ENCODE measurements around the gene CPM.
"Not testable (repeated sequence)": the region's sequence is repeated elsewhere in the genome, so short reads cannot be mapped to it uniquely, and the experiment has no call there.

CPM gene

GRCh38 chr12:68865399-68866164, 67.4 kb downstream of the CPM start:
- ATAC-seq: no peak
- Mint-ChIP-seq H3K4me3 (no peak overlapping the region), H3K9me3 (no peaks in the 10 kb centered on the region), H3K36me3 (no peaks in the 10 kb centered on the region), H3K27ac (no peak overlapping the region), H3K27me3 (no peaks in the 10 kb centered on the region), H3K4me1 (peaks cover 17% of the 10 kb centered on the region)

- no peak overlapping the region for H3K27ac Mint-ChIP-seq
- no peak overlapping the region for H3K4me3 Mint-ChIP-seq
- H3K27me3 Mint-ChIP-seq: no peaks in the 10 kb centered on the region
- H3K36me3 Mint-ChIP-seq: no peaks in the 10 kb centered on the region
- peaks cover 17% of the 10 kb centered on the region for H3K4me1 Mint-ChIP-seq
- ATAC-seq: no peak
- H3K9me3 Mint-ChIP-seq: no peaks in the 10 kb centered on the region
Observed at GRCh38 chr12:68864604-68865003, 68.4 kb downstream of the CPM start.

- H3K9me3 Mint-ChIP-seq, H3K27me3 Mint-ChIP-seq, H3K36me3 Mint-ChIP-seq, H3K27ac Mint-ChIP-seq, H3K4me3 Mint-ChIP-seq: not testable (repeated sequence)
- peaks cover 17% of the 10 kb centered on the region for H3K4me1 Mint-ChIP-seq
- peak; percentile 53 for ATAC-seq
Observed at GRCh38 chr12:68863886-68864454, 69.0 kb downstream of the CPM start.

- peaks cover 17% of the 10 kb centered on the region for H3K4me1 Mint-ChIP-seq
- H3K27ac Mint-ChIP-seq: no peak overlapping the region
- no peaks in the 10 kb centered on the region for H3K27me3 Mint-ChIP-seq
- H3K36me3 Mint-ChIP-seq: no peaks in the 10 kb centered on the region
- H3K4me3 Mint-ChIP-seq: no peak overlapping the region
- H3K9me3 Mint-ChIP-seq: no peaks in the 10 kb centered on the region
- ATAC-seq: no peak
Observed at GRCh38 chr12:68863109-68863770, 69.7 kb downstream of the CPM start.

GRCh38 chr12:68861890-68862289, 71.1 kb downstream of the CPM start:
- Mint-ChIP-seq H3K27ac (no peak overlapping the region), H3K4me3 (no peak overlapping the region), H3K27me3 (no peaks in the 10 kb centered on the region), H3K36me3 (no peaks in the 10 kb centered on the region), H3K9me3 (no peaks in the 10 kb centered on the region), H3K4me1 (peaks cover 17% of the 10 kb centered on the region)
- peak; percentile 81 for ATAC-seq

GRCh38 chr12:68856510-68856909, 76.5 kb downstream of the CPM start:
- Mint-ChIP-seq H3K4me1 (peaks cover under 1% of the 10 kb centered on the region), H3K27me3 (no peaks in the 10 kb centered on the region), H3K27ac (no peak overlapping the region), H3K4me3 (no peak overlapping the region), H3K36me3 (no peaks in the 10 kb centered on the region), H3K9me3 (no peaks in the 10 kb centered on the region)
- ATAC-seq: no peak

GRCh38 chr12:68855771-68856170, 77.2 kb downstream of the CPM start:
- H3K4me3 Mint-ChIP-seq: no peak overlapping the region
- H3K9me3 Mint-ChIP-seq: no peaks in the 10 kb centered on the region
- ATAC-seq: no peak
- H3K4me1 Mint-ChIP-seq: no peaks in the 10 kb centered on the region
- H3K36me3 Mint-ChIP-seq: no peaks in the 10 kb centered on the region
- H3K27ac Mint-ChIP-seq: no peak overlapping the region
- no peaks in the 10 kb centered on the region for H3K27me3 Mint-ChIP-seq

GRCh38 chr12:68855111-68855510, 77.9 kb downstream of the CPM start:
- Mint-ChIP-seq H3K4me1 (no peaks in the 10 kb centered on the region), H3K27me3 (no peaks in the 10 kb centered on the region), H3K9me3 (no peaks in the 10 kb centered on the region), H3K36me3 (no peaks in the 10 kb centered on the region), H3K4me3 (no peak overlapping the region), H3K27ac (no peak overlapping the region)
- ATAC-seq: no peak

GRCh38 chr12:68854554-68854953, 78.4 kb downstream of the CPM start:
- no peak for ATAC-seq
- Mint-ChIP-seq H3K4me3 (no peak overlapping the region), H3K36me3 (no peaks in the 10 kb centered on the region), H3K4me1 (no peaks in the 10 kb centered on the region), H3K9me3 (no peaks in the 10 kb centered on the region), H3K27ac (no peak overlapping the region), H3K27me3 (no peaks in the 10 kb centered on the region)

GRCh38 chr12:68854078-68854468, 78.9 kb downstream of the CPM start:
- no peaks in the 10 kb centered on the region for H3K4me1 Mint-ChIP-seq
- no peak overlapping the region for H3K27ac Mint-ChIP-seq
- ATAC-seq: no peak
- no peaks in the 10 kb centered on the region for H3K27me3 Mint-ChIP-seq
- no peak overlapping the region for H3K4me3 Mint-ChIP-seq
- H3K36me3 Mint-ChIP-seq: no peaks in the 10 kb centered on the region
- no peaks in the 10 kb centered on the region for H3K9me3 Mint-ChIP-seq

GRCh38 chr12:68853396-68854077, 79.4 kb downstream of the CPM start:
- no peaks in the 10 kb centered on the region for H3K9me3 Mint-ChIP-seq
- ATAC-seq: no peak
- H3K4me1 Mint-ChIP-seq: no peaks in the 10 kb centered on the region
- H3K27me3 Mint-ChIP-seq: no peaks in the 10 kb centered on the region
- H3K27ac Mint-ChIP-seq: no peak overlapping the region
- no peak overlapping the region for H3K4me3 Mint-ChIP-seq
- no peaks in the 10 kb centered on the region for H3K36me3 Mint-ChIP-seq

GRCh38 chr12:68851592-68852306, 81.2 kb downstream of the CPM start:
- H3K36me3 Mint-ChIP-seq: no peaks in the 10 kb centered on the region
- no peak overlapping the region for H3K27ac Mint-ChIP-seq
- no peaks in the 10 kb centered on the region for H3K4me1 Mint-ChIP-seq
- H3K27me3 Mint-ChIP-seq: no peaks in the 10 kb centered on the region
- H3K9me3 Mint-ChIP-seq: no peaks in the 10 kb centered on the region
- ATAC-seq: no peak
- no peak overlapping the region for H3K4me3 Mint-ChIP-seq

GRCh38 chr12:68850390-68850789, 82.6 kb downstream of the CPM start:
- no peak overlapping the region for H3K4me3 Mint-ChIP-seq
- peaks cover under 1% of the 10 kb centered on the region for H3K36me3 Mint-ChIP-seq
- no peak for ATAC-seq
- no peak overlapping the region for H3K27ac Mint-ChIP-seq
- H3K27me3 Mint-ChIP-seq: no peaks in the 10 kb centered on the region
- no peaks in the 10 kb centered on the region for H3K9me3 Mint-ChIP-seq
- H3K4me1 Mint-ChIP-seq: no peaks in the 10 kb centered on the region

GRCh38 chr12:68846811-68847210, 86.2 kb downstream of the CPM start:
- ATAC-seq: no peak
- H3K9me3 Mint-ChIP-seq: no peaks in the 10 kb centered on the region
- H3K4me1 Mint-ChIP-seq: no peaks in the 10 kb centered on the region
- H3K27me3 Mint-ChIP-seq: no peaks in the 10 kb centered on the region
- H3K4me3 Mint-ChIP-seq: no peak overlapping the region
- H3K27ac Mint-ChIP-seq: no peak overlapping the region
- H3K36me3 Mint-ChIP-seq: peaks cover 27% of the 10 kb centered on the region
